Panc1 (cell line): Measurements from ENCODE around the gene TMEM117. TPM values are rescaled to one million over a fixed set of nuclear protein-coding genes. Genes with fewer than 3 reads are reported as not detected.

ENCODE experiments used
- ATAC-seq: fragments of 200-7000 bp; cut with Tn5 transposase; 2 replicates; pipeline ENCODE4 v1.9.1; 2020; ENCODE audit warnings: mild to moderate bottlenecking, moderate library complexity
- BruUV-seq: library from RNA; stranded (reverse); fragments of 400-500 nt; replicated peaks from 2 replicates; lab custom pipeline; 2021; lab: Mats Ljungman, UMichigan
- CTCF ChIA-PET: fragments of 300-600 bp; sonication (Branson Sonifier 250); formaldehyde crosslinking; loops from one replicate; lab custom pipeline; 2022; ENCODE audit warnings: antibody characterized with exemption; lab: Charles Lee
- POLR2A ChIA-PET: fragments of 300-600 bp; sonication (Branson Sonifier 250); formaldehyde crosslinking; loops from one replicate; lab custom pipeline; 2022; ENCODE audit warnings: antibody characterized with exemption; lab: Charles Lee
- DNase-seq: peaks from one replicate; pipeline ENCODE4 v3.0.0-alpha.2; 2010; ENCODE audit warnings: low read depth, low spot score
- H3K27ac ChIP-seq: 2 replicates; pipeline ENCODE4 v1.5.1; 2011; ENCODE audit warnings: mild to moderate bottlenecking, low read length, inconsistent platforms
- H3K27me3 ChIP-seq: fragments of 200-500 bp; sonication (Bioruptor generic); 2 replicates; pipeline ENCODE4 v1.6.0; 2014; ENCODE audit warnings: low read length, inconsistent platforms; ENCODE audit not compliant: control insufficient read depth, insufficient read depth
- H3K36me3 ChIP-seq: fragments of 200-500 bp; sonication (Bioruptor generic); 2 replicates; pipeline ENCODE4 v1.5.1; 2014; ENCODE audit warnings: inconsistent platforms, mild to moderate bottlenecking, low read length, moderate library complexity; ENCODE audit not compliant: control insufficient read depth, insufficient read depth
- H3K4me1 ChIP-seq: 2 replicates; pipeline ENCODE4 v1.5.1; 2011; ENCODE audit warnings: inconsistent platforms, mild to moderate bottlenecking, low read length, moderate library complexity; ENCODE audit not compliant: control insufficient read depth, insufficient read depth
- H3K4me3 ChIP-seq, 2 experiments: 2 replicates each; pipeline ENCODE4 v1.5.1; 2011 to 2012; ENCODE audit warnings: low read depth in 2 of 2, low read length in 2 of 2, mild to moderate bottlenecking in 2 of 2, inconsistent platforms in 1 of 2, moderate library complexity in 1 of 2
- H3K9me3 ChIP-seq: fragments of 200-500 bp; sonication (Bioruptor generic); 2 replicates; pipeline ENCODE4 v1.5.1; 2014; ENCODE audit warnings: low read depth, mild to moderate bottlenecking, inconsistent platforms, low read length, moderate library complexity; ENCODE audit not compliant: control insufficient read depth, insufficient read depth
- CTCF ChIP-seq: fragments of 450-650 bp; IDR thresholded peaks from 2 replicates; pipeline ENCODE4 v1.5.1; 2017; ENCODE audit warnings: mild to moderate bottlenecking
- POLR2AphosphoS5 ChIP-seq: IDR thresholded peaks from 2 replicates; pipeline ENCODE4 v1.6.1; 2012; ENCODE audit warnings: mild to moderate bottlenecking, low read depth, low read length, moderate library complexity
- REST ChIP-seq, 2 experiments: IDR thresholded peaks; 2 replicates each; pipeline ENCODE4 v1.6.1; 2011 to 2012; ENCODE audit warnings: low read depth in 2 of 2, control low read depth in 1 of 2, low read length in 1 of 2, mild to moderate bottlenecking in 1 of 2, moderate library complexity in 1 of 2; ENCODE audit not compliant: insufficient read depth in 1 of 2
- SIN3A ChIP-seq: IDR thresholded peaks from 2 replicates; pipeline ENCODE4 v1.6.1; 2012; ENCODE audit warnings: low read depth, mild to moderate bottlenecking, low read length, moderate library complexity, borderline replicate concordance; ENCODE audit not compliant: insufficient read depth
- TCF7L2 ChIP-seq: IDR thresholded peaks from 2 replicates; pipeline ENCODE4 v1.6.1; 2011; ENCODE audit warnings: mild to moderate bottlenecking, low read depth, low read length, inconsistent platforms
- in situ Hi-C: cut with HindIII; loops from 2 replicates; pipeline ENCODE4 v1.10.0; 2016; ENCODE audit warnings: low sequenced_read_pairs, low pct_unique_long_range_greater_than_20kb
- intact Hi-C: fragments of 100-400 bp; cut with micrococcal nuclease; formaldehyde crosslinking; loops from one replicate; pipeline ENCODE4 v1.10.0; 2022; ENCODE audit not compliant: unreplicated experiment
- total RNA-seq: library from RNA; stranded (reverse); gene quantifications from one replicate; pipeline ENCODE4 v1.2.1, GENCODE V29; 2021; ENCODE audit not compliant: unreplicated experiment

The TMEM117 gene
- total RNA-seq, 1 experiment from 2014 or later: 5.5 TPM

- ATAC-seq: no peak
- POLR2A ChIA-PET: no interaction called here
- in situ Hi-C loops: no loop called here
Measured at GRCh38 chr12:44020555-44020954, 184.7 kb downstream of the TMEM117 start.

GRCh38 chr12:44021471-44021971 is 185.6 kb downstream of the TMEM117 start:
- CTCF ChIA-PET: no interaction called here

More at GRCh38 chr12:44020555-44020954, 184.7 kb downstream of the TMEM117 start:
- no peak for DNase-seq
- CTCF ChIA-PET: no interaction called here
- H3K36me3 ChIP-seq: no peaks in the 10 kb centered on the region
- TF ChIP-seq CTCF (no peak), TCF7L2 (no peak), POLR2AphosphoS5 (no peak), REST (IDR thresholded peaks at IDR 0.05; ENCODE audit: insufficient read depth in 1 of 2, low read depth in 2 of 2, low read length in 1 of 2) (no peak), SIN3A (no peak)
- no peaks in the 10 kb centered on the region for H3K27me3 ChIP-seq
- no peak overlapping the region for H3K4me3 ChIP-seq
- intact Hi-C loops: no loop called here
- no peak overlapping the region for H3K27ac ChIP-seq
- H3K4me1 ChIP-seq: no peaks in the 10 kb centered on the region
- BruUV-seq: no TSS peak
- no peaks in the 10 kb centered on the region for H3K9me3 ChIP-seq

More at GRCh38 chr12:44021471-44021971, 185.6 kb downstream of the TMEM117 start:
- no peak for DNase-seq
- BruUV-seq: no TSS peak
- H3K27ac ChIP-seq: no peak overlapping the region
- no peaks in the 10 kb centered on the region for H3K4me1 ChIP-seq
- no peak overlapping the region for H3K4me3 ChIP-seq
- no peak for TF ChIP-seq POLR2AphosphoS5
- no peak for TF ChIP-seq SIN3A
- TF ChIP-seq TCF7L2: no peak
- no peak for TF ChIP-seq CTCF
- no peak for TF ChIP-seq REST (IDR thresholded peaks at IDR 0.05; ENCODE audit: insufficient read depth in 1 of 2, low read depth in 2 of 2, low read length in 1 of 2)
- no peaks in the 10 kb centered on the region for H3K9me3 ChIP-seq
- POLR2A ChIA-PET: no interaction called here
- ATAC-seq: no peak
- in situ Hi-C loops (no loop called here), intact Hi-C loops (no loop called here)
- H3K36me3 ChIP-seq: no peaks in the 10 kb centered on the region
- H3K27me3 ChIP-seq: no peaks in the 10 kb centered on the region
